Nucleus accumbens (tissue), 56 donors: Measurements from ENCODE around the gene FBLIM1.

Experiments
- DNase-seq, 56 donors: peaks; one replicate each; lab custom pipeline; 2025; lab: John Stamatoyannopoulos, UW

FBLIM1 gene

DNA sequence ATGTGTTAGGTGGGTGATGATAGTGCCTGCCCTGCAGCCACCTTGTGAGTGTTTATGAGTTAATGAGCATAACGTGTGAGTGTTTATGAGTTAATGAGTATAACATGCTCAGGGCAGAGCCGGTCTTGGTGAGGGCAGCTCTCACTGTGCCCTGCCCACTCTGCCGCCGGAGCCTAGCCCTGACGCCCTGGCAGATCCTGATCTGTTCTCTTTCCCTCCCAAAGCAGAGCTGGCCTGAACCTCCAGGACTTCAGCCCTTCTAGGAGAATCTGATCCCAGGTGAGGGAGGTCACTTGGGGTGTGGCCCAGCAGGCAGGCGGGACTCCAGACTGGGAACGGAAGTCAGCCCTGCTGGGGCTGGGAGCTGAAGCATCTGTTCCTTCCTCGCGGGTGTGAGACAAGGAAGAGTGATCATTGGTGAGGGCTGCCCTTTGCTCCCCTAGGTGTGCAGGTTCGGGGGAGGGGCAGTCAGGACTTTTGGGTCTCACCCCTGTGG is 5.7 kb downstream of the FBLIM1 start:
- no peak for DNase-seq

DNA sequence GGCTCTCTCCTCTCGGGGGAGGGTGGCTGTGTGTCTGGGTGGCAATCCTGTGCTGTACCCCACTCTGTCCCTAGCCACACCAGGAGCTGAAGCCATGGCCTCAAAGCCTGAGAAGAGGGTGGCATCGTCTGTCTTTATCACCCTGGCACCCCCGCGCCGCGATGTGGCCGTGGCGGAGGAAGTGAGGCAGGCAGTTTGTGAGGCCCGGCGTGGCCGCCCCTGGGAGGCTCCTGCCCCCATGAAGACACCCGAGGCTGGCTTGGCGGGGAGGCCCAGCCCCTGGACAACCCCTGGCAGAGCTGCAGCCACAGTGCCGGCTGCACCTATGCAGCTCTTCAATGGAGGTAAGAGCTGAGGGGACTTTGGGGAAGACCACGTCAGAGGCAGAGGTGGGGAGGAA is 6.3 kb downstream of the FBLIM1 start:
- DNase-seq, result no peak

DNA sequence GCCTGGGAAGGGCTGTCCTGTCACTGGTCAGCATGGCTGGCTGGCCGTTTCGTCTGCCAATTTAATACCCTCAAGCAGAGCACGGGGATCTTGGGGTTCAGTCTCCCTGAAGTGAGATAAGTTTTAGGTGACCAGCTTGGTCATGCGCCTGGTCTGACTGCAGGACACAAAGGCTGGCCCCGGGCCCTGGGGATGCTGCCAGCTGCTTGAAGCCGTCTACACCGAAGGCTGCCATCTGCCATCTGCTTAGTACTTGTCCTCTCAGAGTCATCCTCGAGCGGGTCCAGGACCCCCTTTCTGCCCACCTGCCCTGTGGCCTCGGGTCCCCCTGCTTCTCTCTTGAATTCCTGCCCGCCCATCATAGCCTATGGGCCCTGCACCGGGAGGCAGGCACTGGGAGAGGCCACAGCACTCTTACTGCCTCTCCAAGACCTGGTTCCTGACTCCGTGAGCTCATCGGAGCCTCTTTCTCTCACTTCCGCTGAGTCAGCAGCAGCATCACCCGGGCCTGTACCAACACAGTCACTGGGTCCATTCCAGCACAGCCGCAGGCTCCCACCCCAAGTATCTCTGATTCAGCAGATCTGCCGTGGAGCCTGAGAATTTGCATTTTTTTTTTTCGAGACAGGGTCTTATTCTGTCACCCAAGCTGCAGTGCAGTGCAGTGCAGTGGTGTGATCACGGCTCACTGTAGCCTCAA is 7.0 kb downstream of the FBLIM1 start:
- DNase-seq, result peak in 3 of 56 donors; percentile 4 to 33 (median 15)

DNA sequence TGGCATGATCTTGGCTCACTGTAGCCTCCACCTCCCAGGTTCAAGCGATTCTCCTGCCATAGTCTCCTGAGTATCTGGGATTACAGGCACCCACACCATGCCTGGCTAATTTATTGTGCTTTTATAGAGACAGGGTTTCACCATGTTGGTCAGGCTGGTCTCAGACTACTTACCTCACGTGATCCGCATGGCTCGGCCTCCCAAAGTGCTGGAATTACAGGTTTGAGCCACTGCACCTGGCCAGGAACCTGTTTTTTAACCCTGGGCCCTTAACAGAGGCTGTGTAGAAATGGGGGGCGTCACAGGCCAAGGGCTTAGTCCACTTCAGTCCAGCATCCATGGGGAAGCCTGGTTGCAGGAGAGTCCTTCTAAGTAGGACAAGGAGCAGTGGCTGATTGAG is 9.3 kb downstream of the FBLIM1 start:
- no peak for DNase-seq

DNA sequence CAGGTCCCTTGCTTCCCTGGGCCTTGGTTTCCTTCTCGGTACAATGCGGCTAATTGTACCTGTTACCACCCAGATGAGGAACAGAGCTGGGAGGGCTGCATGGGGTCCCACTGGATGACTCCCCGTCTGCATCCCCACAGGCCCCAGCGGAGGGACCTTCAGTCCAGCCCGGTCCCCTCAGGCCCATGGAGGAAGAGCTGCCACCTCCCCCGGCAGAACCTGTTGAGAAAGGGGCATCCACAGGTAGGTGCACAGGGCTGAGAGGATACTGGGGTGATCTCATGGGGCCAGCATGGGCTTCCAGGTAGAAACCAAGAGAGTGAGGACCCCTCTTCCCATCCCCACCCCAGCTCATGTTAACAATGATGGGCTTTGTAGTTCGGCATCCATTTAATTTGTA is 9.8 kb downstream of the FBLIM1 start:
- DNase-seq, result no peak

DNA sequence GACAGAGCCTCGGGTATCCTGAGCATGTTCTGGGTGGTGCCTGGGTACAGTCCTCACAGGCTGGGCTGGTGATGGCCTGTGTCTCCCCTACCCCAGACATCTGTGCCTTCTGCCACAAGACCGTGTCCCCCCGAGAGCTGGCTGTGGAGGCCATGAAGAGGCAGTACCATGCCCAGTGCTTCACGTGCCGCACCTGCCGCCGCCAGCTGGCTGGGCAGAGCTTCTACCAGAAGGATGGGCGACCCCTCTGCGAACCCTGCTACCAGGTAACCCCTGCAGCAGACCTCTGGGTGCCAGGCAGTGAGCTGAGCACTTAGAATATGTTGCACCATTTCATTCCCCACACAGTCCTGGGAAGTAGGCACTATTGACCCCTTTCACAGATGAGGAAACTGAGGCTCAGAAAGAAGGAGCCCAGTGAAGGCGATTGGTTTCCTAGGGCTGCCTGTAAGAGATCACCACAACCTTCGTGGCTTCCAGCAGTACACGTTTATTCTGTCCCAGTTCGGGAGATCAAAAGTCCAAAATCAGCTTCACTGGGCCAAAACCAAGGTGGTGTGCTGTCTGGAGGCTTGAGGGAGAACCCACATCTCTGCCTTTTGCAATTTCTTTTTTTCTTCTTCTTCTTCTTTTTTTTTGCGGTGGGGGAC is 11.8 kb downstream of the FBLIM1 start:
- no peak for DNase-seq

DNA sequence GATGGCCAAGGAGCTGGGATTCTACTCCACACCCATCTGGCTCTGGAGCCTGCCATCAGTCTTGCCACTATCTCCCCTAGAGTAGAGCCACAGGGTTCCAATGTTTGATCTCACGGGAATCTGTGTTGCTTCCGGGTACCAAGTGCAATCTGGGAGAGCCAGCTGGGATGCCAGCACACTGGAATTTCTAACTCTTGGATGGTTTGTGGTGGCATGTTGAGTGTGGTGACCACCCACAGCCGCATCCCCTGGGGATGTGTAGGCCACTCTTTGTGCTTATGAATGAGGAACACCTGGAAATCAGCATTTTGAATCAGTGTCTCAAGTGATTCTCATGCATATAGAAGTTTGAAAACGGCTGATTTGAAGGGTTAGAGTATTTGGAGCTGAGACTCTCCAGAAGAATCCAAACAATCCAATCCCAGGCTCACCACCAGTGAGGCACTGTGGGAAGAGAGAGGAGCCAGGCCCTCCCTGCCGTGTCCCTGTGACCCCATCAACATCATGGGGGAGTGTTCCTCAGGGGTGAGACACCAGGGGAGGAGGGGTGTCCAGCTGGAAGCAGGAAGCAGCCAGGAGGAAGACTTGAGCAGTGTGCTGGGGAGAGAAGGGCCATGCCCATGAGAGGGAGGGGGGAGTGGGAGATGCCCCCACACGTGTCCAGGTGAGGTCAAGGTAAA is 13.4 kb downstream of the FBLIM1 start:
- no peak for DNase-seq

DNA sequence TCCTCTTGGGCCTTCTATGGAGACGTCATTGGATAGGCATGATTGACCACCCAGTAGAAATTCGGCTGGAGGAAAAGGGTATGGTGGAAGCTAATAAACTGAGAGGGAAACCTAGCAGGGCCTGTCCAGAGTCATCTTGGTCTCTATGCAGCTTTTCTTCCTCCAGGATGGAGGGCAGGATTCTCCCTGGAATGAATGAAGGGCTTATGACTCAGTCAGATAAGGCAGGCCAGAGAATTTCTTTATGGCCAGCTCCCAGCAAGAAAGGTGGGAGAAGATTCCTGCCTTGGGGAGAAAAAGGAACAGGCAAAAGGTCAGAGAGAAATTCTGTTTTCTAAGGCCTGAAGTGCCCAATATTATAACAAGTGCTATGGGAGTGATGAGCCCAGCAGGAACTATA is 17.1 kb downstream of the FBLIM1 start:
- DNase-seq, result no peak

DNA sequence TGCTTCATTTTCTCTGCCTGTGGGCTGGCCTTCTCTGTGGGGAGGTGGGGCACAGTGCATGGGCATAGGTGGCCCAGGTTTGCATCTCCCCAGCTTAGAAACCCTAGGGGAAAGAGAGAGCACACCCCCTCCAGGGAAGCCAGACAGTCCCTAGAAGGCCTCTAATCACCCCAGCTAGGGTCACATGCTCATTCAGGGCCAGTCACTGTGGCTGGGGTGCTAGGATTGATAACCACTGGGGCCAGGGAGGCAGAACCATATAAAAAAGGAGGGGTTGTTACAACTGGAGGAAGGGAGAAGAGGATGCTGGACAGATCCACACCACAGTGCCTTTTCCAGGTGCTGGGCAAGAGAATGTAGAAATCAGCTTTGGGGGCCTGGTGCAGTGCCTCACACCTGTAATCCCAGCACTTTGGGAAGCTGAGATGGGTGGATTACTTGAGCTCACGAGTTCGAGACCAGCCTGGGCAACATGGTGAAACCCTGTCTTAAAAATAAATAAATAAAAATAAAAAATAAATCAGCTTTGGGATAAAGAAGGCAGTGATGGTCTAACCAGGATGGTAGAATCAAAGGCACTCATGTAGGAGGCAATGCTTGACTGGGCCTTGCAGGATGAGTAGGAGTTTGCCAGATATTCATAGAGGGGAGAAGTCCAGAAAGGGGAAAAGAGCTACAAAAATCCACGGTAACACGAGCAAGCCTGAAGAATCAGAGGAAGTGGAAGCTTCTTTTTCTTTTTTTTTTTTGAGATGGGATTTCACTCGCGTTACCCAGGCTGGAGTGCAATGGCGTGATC is 19.5 kb downstream of the FBLIM1 start:
- no peak for DNase-seq

DNA sequence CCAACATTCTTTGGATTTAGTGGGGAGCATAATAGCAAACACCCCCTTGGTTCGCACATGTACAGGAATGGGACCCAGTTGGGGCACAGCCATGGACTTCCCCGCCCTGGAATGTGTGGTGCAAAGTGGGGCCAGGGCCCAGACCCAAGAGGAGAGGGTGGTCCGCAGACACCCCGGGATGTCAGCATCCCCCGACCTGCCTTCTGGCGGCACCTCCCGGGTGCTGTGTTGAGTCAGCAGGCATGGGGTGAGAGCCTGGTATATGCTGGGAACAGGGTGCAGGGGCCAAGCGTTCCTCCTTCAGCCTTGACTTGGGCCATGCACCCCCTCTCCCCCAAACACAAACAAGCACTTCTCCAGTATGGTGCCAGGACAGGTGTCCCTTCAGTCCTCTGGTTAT is 27.1 kb downstream of the FBLIM1 start:
- no peak for DNase-seq

DNA sequence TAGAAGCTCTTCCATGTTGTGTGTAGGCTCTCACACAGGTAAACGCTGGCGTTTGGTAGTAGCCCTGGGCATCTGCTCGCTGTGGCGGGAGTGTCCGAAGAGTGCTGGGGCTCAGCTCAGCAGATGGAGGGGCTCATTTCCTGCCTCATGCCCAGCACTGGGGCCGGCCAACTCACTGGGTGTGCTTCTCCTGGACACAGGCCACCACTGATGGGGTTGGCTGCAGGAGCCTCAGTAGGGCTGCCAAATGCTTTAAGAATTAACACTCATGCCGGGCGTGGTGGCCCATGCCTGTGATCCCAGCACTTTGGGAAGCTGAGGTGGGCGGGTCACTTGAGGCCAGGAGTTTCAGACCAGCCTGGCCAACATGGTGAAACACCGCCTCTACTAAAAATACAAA is 28.0 kb downstream of the FBLIM1 start:
- DNase-seq, result peak in 1 of 56 donors; percentile 9

DNA sequence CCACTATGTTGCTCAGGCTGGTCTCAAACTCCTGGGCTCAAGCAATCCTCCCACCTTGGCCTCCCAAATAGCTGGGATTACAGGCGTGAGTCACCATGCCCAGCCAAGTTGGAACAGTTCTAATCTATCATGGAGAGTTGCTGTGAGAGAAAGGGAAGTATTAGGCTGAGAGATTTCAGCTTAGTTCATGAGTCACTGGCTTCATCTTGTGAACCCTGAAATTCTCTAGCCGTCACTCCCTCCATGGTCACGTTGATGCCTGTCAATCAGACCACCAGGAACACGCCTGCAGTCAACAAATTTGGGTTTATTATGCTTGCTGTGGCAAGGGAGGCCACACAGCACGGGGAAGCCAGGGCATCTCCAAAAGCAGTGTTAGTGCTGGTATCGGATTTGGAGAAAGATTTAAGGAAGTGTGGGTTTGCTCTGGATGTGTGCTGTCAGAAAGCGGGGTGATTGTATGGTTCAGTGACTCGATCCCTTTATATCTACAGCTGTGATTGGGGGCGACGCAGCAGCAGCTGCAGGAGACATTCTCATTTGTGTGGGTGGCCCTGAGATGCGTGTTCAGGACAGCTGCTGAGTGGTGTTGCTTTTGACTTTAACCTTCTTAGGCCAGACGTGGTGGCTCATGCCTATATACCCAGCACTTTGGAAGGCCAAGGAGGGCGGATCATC is 30.2 kb downstream of the FBLIM1 start:
- peak in 10 of 56 donors; percentile 3 to 57 (median 14) for DNase-seq

DNA sequence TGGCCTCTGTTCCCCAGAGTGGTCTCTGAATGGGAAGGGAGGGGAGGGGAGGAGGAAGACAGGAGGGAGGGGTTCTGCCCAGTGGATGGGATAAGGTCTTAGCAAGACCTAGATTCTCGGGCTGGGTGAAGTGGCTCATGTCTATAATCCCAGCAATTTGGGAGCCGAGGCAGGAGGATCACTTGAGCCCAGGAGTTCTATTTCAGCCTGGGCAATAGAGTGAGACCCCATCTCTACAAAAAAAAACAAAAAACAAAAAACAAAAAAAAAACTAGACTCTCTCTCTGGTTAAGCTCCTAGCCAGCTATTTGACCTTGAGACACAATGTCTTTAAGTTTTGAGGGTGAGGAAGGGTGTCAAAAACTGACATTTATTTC is 37.5 kb downstream of the FBLIM1 start:
- DNase-seq, result no peak

DNA sequence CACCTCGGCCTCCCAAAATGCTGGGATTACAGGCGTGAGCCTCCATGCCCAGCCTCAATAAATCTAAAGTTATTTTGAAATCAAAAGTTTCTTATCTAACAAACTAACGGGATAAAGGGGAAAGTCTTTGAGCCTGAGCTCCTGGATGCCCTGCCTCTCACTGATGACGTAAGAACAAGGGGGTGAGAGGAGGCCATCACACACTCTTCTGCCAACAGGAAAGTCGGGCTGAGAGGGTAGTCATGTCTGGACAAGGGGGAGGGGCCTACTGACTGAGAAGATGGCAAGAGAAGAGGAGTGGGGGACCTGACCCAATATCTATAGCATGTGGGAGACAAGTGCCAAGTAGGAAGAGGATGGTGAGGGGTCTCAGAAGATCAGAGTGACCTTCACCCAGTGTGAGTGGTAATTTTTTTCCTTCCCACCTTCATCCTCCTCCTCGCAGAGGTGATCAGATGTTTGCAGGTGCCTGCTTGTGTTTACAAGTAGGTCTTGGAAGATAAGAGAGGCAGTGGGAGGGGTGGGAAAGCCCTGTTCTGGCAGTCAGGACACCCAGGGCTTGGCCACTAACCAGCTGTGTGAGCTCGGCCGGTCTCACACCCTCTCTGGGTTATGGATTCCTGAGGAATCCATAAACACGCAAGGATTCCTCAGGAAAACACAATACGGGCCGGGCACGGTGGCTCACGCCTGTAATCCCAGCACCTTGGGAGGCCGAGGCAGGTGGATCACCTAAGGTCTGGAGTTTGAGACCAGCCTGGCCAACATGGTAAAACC is 39.2 kb downstream of the FBLIM1 start:
- no peak for DNase-seq

DNA sequence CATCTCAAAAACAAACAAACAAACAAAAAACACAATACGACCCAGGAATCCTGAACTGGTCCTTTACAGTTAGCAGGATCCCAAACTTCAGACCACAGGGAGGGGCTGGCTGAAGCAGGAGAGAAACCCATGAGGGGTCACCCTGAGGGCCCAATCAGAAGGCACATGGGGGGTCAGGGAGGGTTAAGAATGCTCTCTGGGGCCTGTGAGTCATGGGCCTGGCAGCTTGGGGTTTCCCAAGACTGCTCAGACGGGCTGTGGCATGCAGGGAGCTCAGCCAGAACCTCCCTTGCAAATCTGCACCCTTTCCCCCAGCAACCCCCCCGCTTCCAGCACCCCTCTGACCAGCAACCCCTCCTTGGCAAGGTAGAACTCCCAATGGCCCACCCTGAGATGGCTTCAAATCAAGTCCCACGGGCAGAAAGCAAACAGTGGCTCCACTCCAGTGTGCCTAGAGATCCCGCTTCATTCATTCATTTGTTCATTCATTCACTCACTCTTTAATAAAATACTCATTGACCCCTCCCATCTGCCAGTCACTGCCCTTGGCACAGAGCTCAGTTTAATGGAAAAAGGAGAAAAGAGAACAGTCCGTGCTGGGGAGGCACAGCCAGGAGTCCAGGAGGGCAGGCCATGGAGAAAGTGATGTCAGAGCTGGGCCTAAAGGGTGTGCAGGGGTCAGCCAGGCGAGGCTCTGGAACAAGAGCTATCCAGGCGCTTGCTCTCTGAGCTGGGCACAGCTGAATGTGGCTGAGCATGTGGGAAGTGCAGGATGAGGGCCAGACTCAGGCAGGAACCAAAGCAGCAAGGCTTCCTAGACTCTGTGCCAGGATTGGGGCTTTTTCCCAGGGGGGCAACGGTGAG is 40.6 kb downstream of the FBLIM1 start:
- peak in 10 of 56 donors; percentile 6 to 42 (median 18) for DNase-seq

DNA sequence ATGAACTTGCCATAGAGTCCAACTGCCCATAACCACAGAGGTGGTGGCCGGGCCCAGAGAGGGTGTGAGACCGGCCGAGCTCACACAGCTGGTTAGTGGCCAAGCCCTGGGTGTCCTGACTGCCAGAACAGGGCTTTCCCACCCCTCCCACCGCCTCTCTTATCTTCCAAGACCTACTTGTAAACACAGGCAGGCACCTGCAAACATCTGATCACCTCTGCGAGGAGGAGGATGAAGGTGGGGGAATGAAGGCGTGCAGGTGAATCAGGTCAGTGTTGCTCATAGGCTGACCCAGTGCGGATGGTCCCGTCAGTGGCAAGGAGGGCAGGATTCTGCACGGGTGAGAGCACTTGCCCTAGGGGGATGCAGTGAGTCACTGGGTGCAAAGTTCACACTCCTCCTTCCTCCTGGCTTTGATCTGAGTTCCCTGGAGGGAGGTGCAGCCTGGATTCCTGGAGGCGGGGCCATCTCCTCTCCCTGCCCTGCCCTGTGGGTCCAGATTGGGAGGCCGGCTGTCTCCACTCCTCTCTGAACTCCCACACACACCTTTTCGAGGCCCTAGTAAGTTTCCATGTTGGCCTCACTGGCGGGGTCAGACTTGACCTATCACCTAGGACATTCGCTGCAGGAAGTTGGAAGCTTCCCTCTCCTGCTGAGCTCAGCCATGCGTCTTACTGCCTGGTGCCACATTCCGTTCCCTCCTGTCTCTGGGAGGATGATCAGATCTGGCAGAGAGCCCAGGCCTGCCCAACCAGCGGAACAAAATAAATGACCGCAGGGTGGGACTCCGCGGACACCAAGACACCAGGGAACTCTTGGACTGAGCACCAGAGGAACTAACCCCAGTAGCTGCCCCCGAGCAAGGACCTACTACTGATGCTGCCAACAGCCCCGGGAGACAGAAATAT is 41.6 kb downstream of the FBLIM1 start:
- no peak for DNase-seq

DNA sequence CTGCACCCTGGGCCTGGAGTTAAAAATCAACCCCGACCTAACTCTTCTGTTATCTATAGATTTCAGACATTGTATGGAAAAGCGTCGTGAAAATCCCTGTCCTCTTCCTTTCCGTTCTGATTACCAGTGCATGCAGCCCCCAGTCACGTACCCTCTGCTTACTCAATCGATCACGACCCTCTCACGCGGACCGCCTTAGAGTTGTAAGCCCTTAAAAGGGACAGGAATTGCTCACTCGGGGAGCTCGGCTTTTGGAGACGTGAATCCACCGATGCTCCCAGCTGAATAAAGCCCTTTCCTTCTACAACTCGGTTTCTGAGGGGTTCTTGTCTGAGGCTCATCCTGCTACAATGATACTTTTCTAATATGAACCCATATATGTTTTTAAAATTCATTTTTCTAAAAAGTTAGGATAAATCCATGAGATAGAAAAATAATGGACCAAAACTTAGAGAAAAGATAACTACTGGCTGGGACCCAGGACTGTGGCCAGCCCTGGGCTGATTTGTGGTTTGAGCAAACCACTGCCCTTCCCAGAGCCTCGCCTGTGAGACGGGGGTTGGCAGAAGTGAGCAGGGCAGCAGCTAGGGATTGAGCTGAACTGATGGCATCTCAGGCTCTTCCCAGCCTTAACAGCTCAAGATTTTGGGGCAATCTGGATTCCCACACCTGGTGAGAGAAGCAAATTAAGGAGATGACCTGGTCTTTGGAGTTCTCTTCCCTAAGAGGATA is 43.8 kb downstream of the FBLIM1 start:
- DNase-seq, result no peak
